ENCODE results near the gene PCDH15.

PCDH15 gene

GRCh38 chr10:54708021-54708420 is 93.0 kb downstream of the PCDH15 start:
- DNase-seq (ENCODE audit: low spot score) = no peak

DNA sequence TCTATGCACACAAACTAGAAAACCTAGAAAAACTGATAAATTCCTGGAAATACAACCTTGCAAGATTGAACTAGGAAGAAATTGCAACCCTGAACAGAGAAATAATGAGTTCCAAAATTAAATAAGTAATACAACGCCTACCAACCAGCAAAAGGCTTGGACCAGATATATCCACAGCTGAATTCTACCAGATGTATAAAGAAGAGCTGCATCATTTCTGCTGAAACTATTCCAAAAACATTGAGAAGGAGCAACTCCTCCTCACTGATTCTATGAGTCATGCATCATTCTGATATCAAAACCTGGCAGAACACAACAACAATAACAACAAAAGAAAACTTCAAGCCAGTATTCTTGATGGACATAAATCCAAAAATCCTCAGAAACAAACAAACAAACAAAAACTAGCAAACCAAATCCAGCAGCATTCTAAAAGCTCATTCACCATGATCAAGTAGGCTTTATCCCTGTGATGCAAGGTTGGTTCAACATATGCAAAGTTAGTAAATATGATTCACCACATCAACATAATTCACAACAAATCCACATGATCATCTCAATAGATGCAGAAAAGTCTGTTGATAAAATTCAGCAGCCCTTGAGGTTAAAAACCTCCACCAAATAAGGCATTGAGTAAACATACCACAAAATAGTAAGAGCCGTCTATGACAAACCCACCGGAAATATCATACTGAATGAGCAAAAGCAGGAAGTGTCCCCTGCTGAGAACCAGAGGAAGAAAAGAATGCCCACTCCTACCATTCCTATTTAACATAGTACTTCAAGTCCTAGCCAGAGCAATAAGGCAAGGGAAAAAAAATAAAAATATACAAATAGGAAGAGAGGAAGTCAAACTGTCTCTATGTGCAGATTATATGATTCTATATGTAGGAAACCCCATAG is 98.2 kb downstream of the PCDH15 start:
- no peak for DNase-seq (ENCODE audit: low spot score)

DNA sequence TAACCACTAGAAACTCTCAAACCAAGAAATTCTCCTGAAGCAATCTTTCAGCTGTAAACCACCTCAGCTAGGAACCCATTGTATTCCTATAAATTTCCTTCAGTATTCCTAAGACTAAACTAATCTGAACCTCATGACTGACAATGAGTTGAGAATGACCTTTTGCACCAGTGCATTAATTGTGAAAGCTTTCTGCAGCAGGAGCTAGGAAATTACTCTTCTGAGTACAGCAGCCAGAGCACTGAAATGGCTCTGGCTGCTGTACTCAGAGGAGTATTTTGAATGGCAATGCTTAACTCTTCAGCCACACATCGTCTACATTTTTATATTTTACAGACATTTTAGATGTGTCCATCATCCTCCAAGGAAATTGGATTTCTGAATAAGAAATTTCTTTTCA is 109.7 kb downstream of the PCDH15 start:
- DNase-seq (ENCODE audit: low spot score) = no peak

- no peak for DNase-seq (ENCODE audit: low spot score)
Observed at GRCh38 chr10:54682554-54682953, 118.5 kb downstream of the PCDH15 start.

DNA sequence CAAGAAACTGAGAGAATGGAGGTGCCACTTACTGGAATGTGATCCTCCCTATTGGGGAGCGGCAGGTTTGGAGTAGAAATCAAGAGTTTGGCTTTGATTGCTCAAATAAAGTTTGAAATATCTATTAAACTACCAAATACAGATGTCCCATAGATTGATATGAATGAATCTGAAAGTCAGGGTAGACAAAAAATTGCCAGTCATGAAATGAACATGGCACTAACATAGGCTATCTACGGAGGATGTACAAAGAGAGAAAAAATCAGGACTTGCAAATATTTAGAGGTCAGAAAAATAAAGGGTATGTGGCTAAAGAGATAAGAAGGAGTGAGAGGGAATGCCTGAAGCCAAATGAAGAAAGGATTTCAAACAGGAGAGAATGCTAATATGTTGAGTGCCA is 119.9 kb downstream of the PCDH15 start:
- DNase-seq (ENCODE audit: low spot score) = no peak

- no peak for DNase-seq (ENCODE audit: low spot score)
Observed at GRCh38 chr10:54667136-54667535, 133.9 kb downstream of the PCDH15 start.

GRCh38 chr10:54666192-54666591 is 134.8 kb downstream of the PCDH15 start:
- DNase-seq (ENCODE audit: low spot score) = no peak

GRCh38 chr10:54665095-54665494 is 135.9 kb downstream of the PCDH15 start:
- no peak for DNase-seq (ENCODE audit: low spot score)

- no peak for DNase-seq (ENCODE audit: low spot score)
Observed at GRCh38 chr10:54660397-54660796, 140.6 kb downstream of the PCDH15 start.

DNA sequence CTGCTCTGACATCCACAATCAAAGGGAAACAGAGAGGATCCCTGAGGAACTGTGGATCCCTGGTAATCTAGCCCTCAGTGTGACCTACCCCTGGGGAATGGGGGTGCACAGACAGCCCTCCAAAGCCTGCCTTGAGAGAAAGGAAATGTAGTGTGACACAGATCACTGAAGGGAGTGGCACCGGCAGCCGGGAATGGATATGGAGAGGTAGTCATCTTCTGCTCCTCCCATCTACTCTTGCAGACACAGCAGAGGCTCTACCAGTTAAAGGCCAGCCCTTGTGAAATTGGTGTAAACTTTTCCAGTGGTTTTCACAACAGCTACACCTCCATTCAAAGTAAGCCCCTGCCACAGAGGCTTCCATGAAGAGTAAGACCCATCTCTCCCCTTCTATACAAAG is 144.4 kb downstream of the PCDH15 start:
- no peak for DNase-seq (ENCODE audit: low spot score)

- no peak for DNase-seq (ENCODE audit: low spot score)
Observed at GRCh38 chr10:54653518-54653917, 147.5 kb downstream of the PCDH15 start.

DNA sequence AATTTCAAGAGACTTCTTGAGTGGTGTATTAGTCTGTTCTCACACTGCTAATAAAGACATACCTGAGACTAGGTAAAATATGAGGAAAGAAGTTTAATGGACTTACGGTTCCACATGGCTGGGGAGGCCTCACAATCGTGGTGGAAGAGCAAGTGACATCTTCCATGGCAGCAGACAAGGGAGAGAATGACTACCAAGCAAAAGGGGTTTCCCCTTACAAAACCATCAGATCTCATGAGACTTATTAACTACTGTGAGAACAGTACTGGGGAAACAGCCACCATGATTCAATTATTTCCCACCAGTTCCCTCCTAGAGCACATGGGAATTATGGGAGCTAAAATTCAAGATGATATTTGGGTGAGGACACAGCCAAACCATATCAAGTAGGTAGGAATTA is 150.5 kb downstream of the PCDH15 start:
- DNase-seq (ENCODE audit: low spot score) = no peak

- DNase-seq (ENCODE audit: low spot score) = no peak
Observed at GRCh38 chr10:54622017-54622416, 179.0 kb downstream of the PCDH15 start.

DNA sequence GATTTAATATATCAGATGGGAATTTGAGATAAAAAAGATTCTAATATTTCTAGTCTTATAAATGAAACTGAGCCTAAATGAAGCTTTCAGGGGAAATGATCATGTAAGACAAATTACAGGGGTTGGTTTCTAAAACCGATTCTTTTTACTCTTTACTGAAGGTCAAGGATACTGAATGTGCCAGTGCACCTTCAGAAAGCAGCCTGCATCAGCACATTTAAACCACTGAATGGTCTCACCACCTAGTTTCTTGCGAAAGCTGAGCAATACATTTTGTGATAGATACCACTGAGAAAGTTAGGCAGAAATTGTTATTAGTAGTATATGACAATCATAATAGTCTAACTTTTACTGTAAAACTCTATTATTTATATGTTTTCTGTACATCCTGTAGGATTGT is 180.7 kb downstream of the PCDH15 start:
- no peak for DNase-seq (ENCODE audit: low spot score)

- DNase-seq (ENCODE audit: low spot score) = no peak
Observed at GRCh38 chr10:54614072-54614471, 187.0 kb downstream of the PCDH15 start.

DNA sequence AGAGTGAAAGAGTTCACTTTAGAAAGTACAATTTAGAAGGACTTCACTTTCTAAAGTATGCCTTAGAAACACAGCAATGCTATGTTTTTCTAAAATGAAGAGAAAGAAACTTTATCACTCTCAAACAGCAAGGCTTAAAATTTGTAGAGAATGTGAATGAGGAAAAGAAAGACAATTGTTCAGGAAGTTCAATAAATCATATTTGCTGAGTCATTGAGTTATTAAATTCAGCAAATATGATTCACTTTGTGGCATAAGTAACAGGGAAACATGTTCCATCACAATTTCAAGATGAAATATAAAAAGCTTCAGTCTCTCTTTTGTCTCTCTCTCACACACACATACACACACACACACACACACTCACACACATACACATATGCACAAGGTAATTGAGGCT is 187.9 kb downstream of the PCDH15 start:
- no peak for DNase-seq (ENCODE audit: low spot score)

GRCh38 chr10:54609423-54609822 is 191.6 kb downstream of the PCDH15 start:
- no peak for DNase-seq (ENCODE audit: low spot score)

- no peak for DNase-seq (ENCODE audit: low spot score)
Observed at GRCh38 chr10:54607983-54608382, 193.0 kb downstream of the PCDH15 start.

DNA sequence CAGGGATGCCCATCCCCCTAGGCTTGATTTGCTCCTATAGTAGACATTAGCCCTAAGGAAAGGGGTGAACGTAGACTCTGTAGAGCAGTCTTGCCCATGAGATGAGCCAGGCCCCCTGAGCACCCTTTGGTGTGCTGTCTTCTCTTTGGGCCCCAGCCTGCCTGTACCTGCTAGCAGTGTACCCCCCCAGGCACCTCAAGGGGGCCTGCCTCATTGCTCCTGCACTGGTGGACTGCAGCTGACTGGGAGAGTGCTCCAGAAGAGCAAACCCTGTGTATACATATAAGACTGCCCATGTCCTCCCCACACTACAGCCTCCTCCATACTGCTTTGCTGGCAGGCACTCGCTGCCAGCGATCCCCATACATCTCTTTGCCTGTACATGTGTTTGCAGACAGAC is 206.7 kb downstream of the PCDH15 start:
- no peak for DNase-seq (ENCODE audit: low spot score)

DNA sequence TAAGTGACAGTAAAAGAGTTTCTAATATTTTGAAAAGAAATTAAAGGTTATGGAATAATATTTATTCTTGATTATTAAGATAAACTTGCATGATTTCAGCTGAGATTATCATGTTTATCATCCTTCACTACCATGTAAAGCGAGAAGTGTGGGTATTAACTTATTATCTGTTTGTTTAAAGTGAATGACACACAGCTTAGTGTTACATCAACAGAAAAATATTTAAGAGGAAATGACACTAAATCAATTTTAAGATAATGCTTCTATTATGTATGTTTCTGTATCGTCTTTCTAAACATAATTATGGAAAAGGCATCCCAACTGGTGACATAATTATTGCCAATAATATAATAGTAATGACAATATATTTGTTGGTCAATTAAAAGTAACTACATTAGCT is 213.1 kb downstream of the PCDH15 start:
- no peak for DNase-seq (ENCODE audit: low spot score)

DNA sequence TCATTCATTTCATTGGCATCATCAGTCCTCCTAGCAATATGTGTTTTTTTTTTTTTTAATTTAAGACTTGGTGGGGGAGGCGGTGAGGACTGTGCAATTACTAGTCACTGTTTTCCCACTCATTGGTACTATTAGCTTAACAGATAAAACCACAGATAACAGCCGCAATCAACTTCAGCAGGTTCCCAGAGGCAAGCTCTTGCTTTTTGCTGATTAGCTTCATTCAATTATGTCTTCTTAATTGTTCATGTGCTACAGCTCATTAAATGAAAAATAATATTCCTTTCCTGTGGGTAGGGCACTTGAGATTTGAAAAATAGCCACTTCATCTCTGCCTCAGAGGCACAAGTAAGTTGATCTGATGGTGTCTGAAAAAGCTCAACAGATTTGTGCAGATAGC is 215.5 kb downstream of the PCDH15 start:
- DNase-seq (ENCODE audit: low spot score) = no peak

DNA sequence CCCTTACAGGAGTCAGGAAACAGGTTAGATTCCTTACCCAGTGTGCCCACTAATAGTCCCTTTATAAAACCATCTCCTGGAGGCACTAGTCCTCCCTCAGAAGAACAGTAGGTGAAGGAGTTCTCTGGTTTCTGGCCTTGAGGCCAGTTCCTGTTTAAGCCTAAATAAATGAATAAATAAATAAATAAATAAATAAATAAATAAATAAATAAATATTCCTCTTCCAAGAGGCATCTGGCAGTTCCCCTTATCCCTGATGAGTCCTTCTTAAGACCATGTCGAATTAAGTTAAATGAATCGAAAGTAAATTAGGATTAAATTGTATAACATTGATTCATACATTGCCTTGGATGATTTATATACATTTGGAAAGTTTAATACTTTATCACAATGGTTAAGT is 223.3 kb downstream of the PCDH15 start:
- DNase-seq (ENCODE audit: low spot score) = no peak

DNA sequence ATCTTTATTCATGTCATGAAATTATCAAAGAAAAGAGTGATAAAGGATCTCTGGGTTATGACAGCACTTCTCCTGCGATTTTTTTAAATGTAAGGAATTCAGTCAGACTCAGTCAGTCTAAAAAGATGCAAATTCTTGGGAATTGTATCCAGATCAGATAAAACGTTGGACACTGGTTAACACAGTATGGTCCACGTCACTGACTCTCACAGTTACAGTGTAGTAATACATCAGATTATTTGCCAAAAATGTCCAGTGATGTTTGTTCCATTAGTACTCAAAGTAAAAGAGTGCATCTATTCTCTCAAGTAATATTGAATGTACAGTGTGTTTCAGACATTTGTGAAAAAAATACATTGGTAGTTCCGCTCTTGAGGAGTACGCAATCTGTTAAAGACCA is 224.5 kb downstream of the PCDH15 start:
- no peak for DNase-seq (ENCODE audit: low spot score)

DNA sequence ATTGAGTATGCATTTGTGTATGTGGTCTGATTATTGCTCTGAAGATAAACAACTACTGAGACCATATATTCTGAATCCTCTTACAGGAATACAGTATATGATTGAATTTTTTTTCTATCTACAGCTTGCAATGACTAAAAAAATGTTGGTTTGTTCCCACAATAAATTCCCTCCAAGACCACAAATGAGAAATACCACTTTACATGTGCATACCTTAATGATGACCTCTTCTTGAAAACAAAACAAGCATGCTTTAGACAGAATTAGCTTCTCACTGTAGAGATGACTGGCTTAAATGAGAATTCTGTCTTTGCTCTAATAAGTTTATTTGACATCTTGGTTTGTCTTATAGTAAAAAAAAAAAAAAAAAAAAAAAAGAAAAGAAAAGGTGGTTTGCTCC is 241.5 kb downstream of the PCDH15 start:
- DNase-seq (ENCODE audit: low spot score) = no peak
